Peyer's patch (tissue), 4 donors: ENCODE results near the gene PBX1.

Source experiments
- POLR2A ChIP-seq, 2 donors: fragments of 450-650 bp; IDR thresholded peaks; one replicate each; pipeline ENCODE4 v1.5.1; 2017; ENCODE audit warnings: antibody characterized with exemption in 2 of 2, mild to moderate bottlenecking in 2 of 2, moderate library complexity in 2 of 2
- TF ChIP-seq, protein P1 (sequence below), 6 experiments: fragments of 450-650 bp in 4 of 6; fragments of 200-600 bp in 2 of 6; sonication (generic) in 1 of 6; IDR thresholded peaks; one replicate each; pipeline ENCODE4 v1.5.1; 2017 to 2019; ENCODE audit warnings: antibody characterized with exemption in 6 of 6, mild to moderate bottlenecking in 3 of 6, moderate library complexity in 1 of 6

DNA sequence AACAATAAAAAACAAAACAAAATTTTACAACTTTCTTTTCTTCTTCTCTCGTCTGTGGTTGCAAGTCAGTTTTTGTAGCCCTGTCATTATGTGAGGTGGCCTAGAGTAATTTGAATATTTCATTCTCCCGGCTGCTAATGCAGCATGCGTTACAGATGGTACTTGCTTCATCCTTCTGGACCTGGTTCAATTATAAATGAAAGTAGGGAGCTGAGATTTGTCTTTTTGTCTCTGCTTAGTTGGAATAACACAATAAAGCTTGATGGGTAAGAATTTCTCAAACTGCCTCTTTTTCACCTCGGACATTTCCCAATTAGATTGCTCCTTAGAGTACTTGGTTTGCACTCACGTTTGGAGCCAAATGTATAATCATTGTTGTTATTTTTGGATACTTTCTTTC, 201.6 kb downstream of the PBX1 start:
- TF ChIP-seq, protein P1, sequence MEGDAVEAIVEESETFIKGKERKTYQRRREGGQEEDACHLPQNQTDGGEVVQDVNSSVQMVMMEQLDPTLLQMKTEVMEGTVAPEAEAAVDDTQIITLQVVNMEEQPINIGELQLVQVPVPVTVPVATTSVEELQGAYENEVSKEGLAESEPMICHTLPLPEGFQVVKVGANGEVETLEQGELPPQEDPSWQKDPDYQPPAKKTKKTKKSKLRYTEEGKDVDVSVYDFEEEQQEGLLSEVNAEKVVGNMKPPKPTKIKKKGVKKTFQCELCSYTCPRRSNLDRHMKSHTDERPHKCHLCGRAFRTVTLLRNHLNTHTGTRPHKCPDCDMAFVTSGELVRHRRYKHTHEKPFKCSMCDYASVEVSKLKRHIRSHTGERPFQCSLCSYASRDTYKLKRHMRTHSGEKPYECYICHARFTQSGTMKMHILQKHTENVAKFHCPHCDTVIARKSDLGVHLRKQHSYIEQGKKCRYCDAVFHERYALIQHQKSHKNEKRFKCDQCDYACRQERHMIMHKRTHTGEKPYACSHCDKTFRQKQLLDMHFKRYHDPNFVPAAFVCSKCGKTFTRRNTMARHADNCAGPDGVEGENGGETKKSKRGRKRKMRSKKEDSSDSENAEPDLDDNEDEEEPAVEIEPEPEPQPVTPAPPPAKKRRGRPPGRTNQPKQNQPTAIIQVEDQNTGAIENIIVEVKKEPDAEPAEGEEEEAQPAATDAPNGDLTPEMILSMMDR (IDR thresholded peaks at IDR 0.05) = no peak
- no peak for TF ChIP-seq POLR2A (IDR thresholded peaks at IDR 0.05)
